Spleen (tissue), 7 donors: ENCODE data around the gene CLEC18B.

Experiments used
- CTCF ChIP-seq, 11 experiments: fragments of 200-600 bp in 7 of 11; fragments of 450-650 bp in 4 of 11; sonication (generic) in 4 of 11; IDR thresholded peaks in 8 of 11; conservative IDR thresholded peaks in 3 of 11; 1 replicate in 7 of 11; 2 replicates in 4 of 11; pipeline versions ENCODE4 v1.4.0 to v1.8.0; 2016 to 2021; ENCODE audit warnings: antibody characterized with exemption in 11 of 11, inconsistent platforms in 4 of 11, mild to moderate bottlenecking in 1 of 11
- POLR2AphosphoS5 ChIP-seq, 3 donors: sonication (generic); formaldehyde crosslinking; IDR thresholded peaks; one replicate each; pipeline ENCODE4 v1.5.1; 2017; ENCODE audit warnings: antibody characterized with exemption in 3 of 3
- donor health status: DM: no; HTN: no; CAD: no; lungs with moderate emphysema.
- donor health status: DM: no; HTN: no; CAD: no.
- donor health status: DM: no; HTN: no; CAD: no.

GRCh38 chr16:74466872-74467271, 45.6 kb upstream of the CLEC18B start:
- no peak for TF ChIP-seq CTCF (IDR thresholded peaks at IDR 0.05 in 8 of 11, conservative IDR thresholded peaks at IDR 0.05 in 3 of 11)
- TF ChIP-seq POLR2AphosphoS5 (IDR thresholded peaks at IDR 0.05) = no peak
